HepG2 (cell line): ENCODE results near the gene CRAT. TPM values are rescaled to one million over a fixed set of nuclear protein-coding genes. Genes with fewer than 3 reads are reported as not detected.
A peak's percentile ranks its signal among the peaks of the same experiment; 100 is the strongest.

Experiments
- ATF1 ChIP-seq: IDR thresholded peaks from 2 replicates; pipeline ENCODE4 v1.6.1; 2016; ENCODE audit warnings: mild to moderate bottlenecking, control low read depth
- CHCHD3 ChIP-seq: sonication (generic); formaldehyde crosslinking; IDR thresholded peaks from 2 replicates; pipeline ENCODE4 v1.8.0; 2022; ENCODE audit warnings: mild to moderate bottlenecking, missing genetic modification reagents, moderate library complexity
- EP300 ChIP-seq, 3 experiments: sonication (generic) in 1 of 3; formaldehyde crosslinking in 1 of 3; IDR thresholded peaks; 2 replicates each; pipeline versions ENCODE4 v1.5.1 to v1.6.1; 2011 to 2020; ENCODE audit warnings: low read depth in 2 of 3, low read length in 2 of 3, borderline replicate concordance in 1 of 3, improper control_type of control experiment in 1 of 3, mild to moderate bottlenecking in 1 of 3, missing genetic modification reagents in 1 of 3, moderate library complexity in 1 of 3
- ETS1 ChIP-seq: sonication (generic); formaldehyde crosslinking; IDR thresholded peaks from 2 replicates; pipeline ENCODE4 v1.4.0; 2020; ENCODE audit warnings: missing genetic modification reagents
- FOXP1 ChIP-seq, 2 experiments: fragments of 450-650 bp in 1 of 2; IDR thresholded peaks; 2 replicates each; pipeline ENCODE4 v1.6.1; 2017 to 2018; ENCODE audit warnings: antibody characterized with exemption in 1 of 2
- HCFC1 ChIP-seq: fragments of 150-350 bp; IDR thresholded peaks from 2 replicates; pipeline ENCODE4 v1.6.1; 2014; ENCODE audit warnings: low read depth, low read length
- HHEX ChIP-seq: IDR thresholded peaks from 2 replicates; pipeline ENCODE4 v1.6.1; 2016; ENCODE audit warnings: control low read depth
- NFKB2 ChIP-seq: sonication (generic); formaldehyde crosslinking; IDR thresholded peaks from 2 replicates; pipeline ENCODE4 v1.4.0; 2020; ENCODE audit warnings: missing genetic modification reagents, borderline replicate concordance
- PBX3 ChIP-seq: sonication (generic); formaldehyde crosslinking; IDR thresholded peaks from 2 replicates; pipeline ENCODE4 v1.8.1; 2023; ENCODE audit warnings: missing genetic modification reagents, inconsistent platforms, borderline replicate concordance
- PRPF4 ChIP-seq: fragments of 200-400 bp; formaldehyde crosslinking; IDR thresholded peaks from 2 replicates; pipeline ENCODE4 v1.6.1; 2016; ENCODE audit warnings: low read length, low read depth; ENCODE audit not compliant: poor library complexity, severe bottlenecking
- RAD21 ChIP-seq: fragments of 450-650 bp; formaldehyde crosslinking; IDR thresholded peaks from 2 replicates; pipeline ENCODE4 v1.5.0; 2020; ENCODE audit warnings: mild to moderate bottlenecking
- SIX4 ChIP-seq: sonication (generic); formaldehyde crosslinking; IDR thresholded peaks from 2 replicates; pipeline ENCODE4 v1.4.0; 2020; ENCODE audit warnings: missing genetic modification reagents
- SMAD3 ChIP-seq: sonication (generic); formaldehyde crosslinking; IDR thresholded peaks from 2 replicates; pipeline ENCODE4 v1.4.0; 2020; ENCODE audit warnings: missing genetic modification reagents
- SP5 ChIP-seq: IDR thresholded peaks from 2 replicates; pipeline ENCODE4 v1.6.1; 2016; ENCODE audit warnings: low read depth, borderline replicate concordance
- SRF ChIP-seq: IDR thresholded peaks from 2 replicates; pipeline ENCODE4 v1.6.1; 2011; ENCODE audit warnings: mild to moderate bottlenecking, low read depth, low read length, moderate library complexity
- ZBTB1 ChIP-seq: sonication (generic); formaldehyde crosslinking; IDR thresholded peaks from 2 replicates; pipeline ENCODE4 v1.4.0; 2020; ENCODE audit warnings: missing genetic modification reagents, borderline replicate concordance
- ZBTB43 ChIP-seq: sonication (generic); formaldehyde crosslinking; conservative IDR thresholded peaks from 2 replicates; pipeline ENCODE4 v1.4.0; 2020; ENCODE audit warnings: missing genetic modification reagents
- ZNF260 ChIP-seq: sonication (generic); formaldehyde crosslinking; IDR thresholded peaks from 2 replicates; pipeline ENCODE4 v1.4.0; 2020; ENCODE audit warnings: missing genetic modification reagents, low read depth, mild to moderate bottlenecking, borderline replicate concordance
- ZNF276 ChIP-seq: sonication (generic); formaldehyde crosslinking; IDR thresholded peaks from 2 replicates; pipeline ENCODE4 v1.4.0; 2020; ENCODE audit warnings: mild to moderate bottlenecking, low read depth, missing genetic modification reagents
- ZNF513 ChIP-seq: sonication (generic); formaldehyde crosslinking; conservative IDR thresholded peaks from 2 replicates; pipeline ENCODE4 v1.5.0; 2020; ENCODE audit warnings: missing genetic modification reagents
- ZNF782 ChIP-seq: sonication (generic); formaldehyde crosslinking; IDR thresholded peaks from 2 replicates; pipeline ENCODE4 v1.4.0; 2020; ENCODE audit warnings: missing genetic modification reagents, mild to moderate bottlenecking, borderline replicate concordance
- ZSCAN12 ChIP-seq: sonication (generic); formaldehyde crosslinking; IDR thresholded peaks from 2 replicates; pipeline ENCODE4 v1.9.0; 2021; ENCODE audit warnings: mild to moderate bottlenecking, missing genetic modification reagents
- polyA plus RNA-seq, 8 experiments: library from polyadenylated mRNA; depleted of rRNA in 3 of 8; stranded (reverse) in 7 of 8; unstranded in 1 of 8; fragments of >200 nt; fragmentation: Illumina TruSeq in 4 of 8; extraction: Trizol in 4 of 8; gene quantifications; 2 replicates each; pipeline versions ENCODE4 v1.2.1 to v1.2.3, GENCODE V29; 2011 to 2016; ENCODE audit warnings: low read depth in 4 of 8, missing spikeins in 1 of 8, mixed read lengths in 1 of 8; ENCODE audit not compliant: insufficient read depth in 1 of 8
- total RNA-seq, 5 experiments: library from RNA; depleted of rRNA; stranded (reverse); fragments of >200 nt; fragmentation: Illumina TruSeq; extraction: Trizol; gene quantifications; 2 replicates each; pipeline ENCODE4 v1.2.3, GENCODE V29; 2016; ENCODE audit warnings: low read depth in 1 of 5

CRAT gene
- total and polyA plus RNA-seq, 2 of the 13 experiments (the other 11 are each of a cell fraction or from before 2014, with no cell fraction given), result 26.1 to 26.6 TPM

GRCh38 chr9:129109952-129110739, 447 bp downstream of the CRAT start (continued):
- TF ChIP-seq ETS1 (CRISPR knock-in tag) (peak; percentile 65; the same call in 1 of the 2 replicates), ZNF782 (CRISPR knock-in tag) (no peak), RAD21 (CRISPR knock-in tag) (peak; percentile 46; the same call in 1 of the 2 replicates), SIX4 (CRISPR knock-in tag) (peak; percentile 8; the same call in 1 of the 2 replicates), SRF (no peak), SP5 (peak; percentile 18; the same call in 1 of the 2 replicates), CHCHD3 (CRISPR knock-in tag) (no peak), ZBTB1 (CRISPR knock-in tag) (no peak), ZBTB43 (CRISPR knock-in tag) (no peak), FOXP1 (IDR thresholded peaks at IDR 0.05) (no peak), FOXP1 (CRISPR knock-in tag; IDR thresholded peaks at IDR 0.05) (no peak), NFKB2 (no peak; the same call in 1 of the 2 replicates), ZNF260 (CRISPR knock-in tag) (no peak), ATF1 (CRISPR knock-in tag) (no peak), SMAD3 (no peak), EP300 (IDR thresholded peaks at IDR 0.05; ENCODE audit: low read depth in 2 of 2, low read length in 2 of 2) (0 out of 4 replicates have a peak, but pooled peaks have one; percentile 4 to 23), EP300 (CRISPR knock-in tag; IDR thresholded peaks at IDR 0.05; ENCODE audit: borderline replicate concordance) (no peak), HHEX (CRISPR knock-in tag) (no peak), PRPF4 (no peak), ZNF513 (CRISPR knock-in tag) (no peak), PBX3 (peak; percentile 26; the same call in 1 of the 2 replicates), ZSCAN12 (peak; percentile 48; the same call in 1 of the 2 replicates), ZNF276 (CRISPR knock-in tag) (peak; percentile 55; the same call in 1 of the 2 replicates), HCFC1 (no peak)
